Mesenchymal stem cell (in vitro differentiated cells and primary cell): ENCODE data around the gene RAB6B. TPM values are rescaled to one million over a fixed set of nuclear protein-coding genes. Genes with fewer than 3 reads are reported as not detected.

Experiments used
- DNase-seq: peaks from one replicate; pipeline ENCODE4 v3.0.0-alpha.2; 2013
- H2AFZ ChIP-seq: one replicate; pipeline ENCODE4 v1.6.1; 2013; ENCODE audit warnings: low read depth, mild to moderate bottlenecking, control low read depth, inconsistent platforms, low read length, moderate library complexity
- H2AK5ac ChIP-seq: 2 replicates; pipeline ENCODE4 v1.6.1; 2013; ENCODE audit warnings: low read length, moderate library complexity, mild to moderate bottlenecking, inconsistent platforms; ENCODE audit not compliant: severe bottlenecking
- H2BK120ac ChIP-seq: one replicate; pipeline ENCODE4 v1.6.1; 2013; ENCODE audit warnings: low read depth, mild to moderate bottlenecking, inconsistent platforms, low read length, moderate library complexity
- H2BK12ac ChIP-seq, 2 experiments: one replicate each; pipeline ENCODE4 v1.6.1; 2013; ENCODE audit warnings: inconsistent platforms in 2 of 2, low read length in 2 of 2, mild to moderate bottlenecking in 2 of 2, moderate library complexity in 2 of 2, control low read depth in 1 of 2
- H2BK15ac ChIP-seq: one replicate; pipeline ENCODE4 v1.6.1; 2013; ENCODE audit warnings: mild to moderate bottlenecking, low read depth, inconsistent platforms; ENCODE audit not compliant: poor library complexity, severe bottlenecking
- H2BK5ac ChIP-seq: 2 replicates; pipeline ENCODE4 v1.6.1; 2013; ENCODE audit warnings: low read depth, mild to moderate bottlenecking, low read length, control low read depth, inconsistent platforms; ENCODE audit not compliant: poor library complexity, severe bottlenecking
- H3K14ac ChIP-seq, 2 experiments: one replicate each; pipeline ENCODE4 v1.6.1; 2013; ENCODE audit warnings: inconsistent platforms in 2 of 2, low read length in 2 of 2, control low read depth in 1 of 2, mild to moderate bottlenecking in 1 of 2, moderate library complexity in 1 of 2
- H3K18ac ChIP-seq, 2 experiments: one replicate each; pipeline ENCODE4 v1.6.1; 2013; ENCODE audit warnings: inconsistent platforms in 2 of 2, low read length in 2 of 2, control low read depth in 1 of 2, low read depth in 1 of 2, mild to moderate bottlenecking in 1 of 2
- H3K23ac ChIP-seq, 2 experiments: one replicate each; pipeline ENCODE4 v1.6.1; 2013; ENCODE audit warnings: inconsistent platforms in 2 of 2, low read length in 2 of 2, mild to moderate bottlenecking in 2 of 2, moderate library complexity in 2 of 2, control low read depth in 1 of 2
- H3K27ac ChIP-seq: 2 replicates; pipeline ENCODE4 v1.5.1; 2013; ENCODE audit warnings: mild to moderate bottlenecking, moderate library complexity, low read length, control low read depth, inconsistent platforms; ENCODE audit not compliant: poor library complexity, severe bottlenecking
- H3K27me3 ChIP-seq, 2 experiments: 2 replicates each; pipeline versions ENCODE4 v1.6.1 to v1.7.0; 2013; ENCODE audit warnings: low read length in 2 of 2, mild to moderate bottlenecking in 2 of 2, moderate library complexity in 2 of 2, control low read depth in 1 of 2, inconsistent platforms in 1 of 2; ENCODE audit not compliant: control insufficient read depth in 1 of 2, insufficient read depth in 1 of 2
- H3K36me3 ChIP-seq, 2 experiments: 2 replicates each; pipeline versions ENCODE4 v1.6.1 to v1.7.0; 2013; ENCODE audit warnings: low read length in 2 of 2, control low read depth in 1 of 2, inconsistent platforms in 1 of 2, low read depth in 1 of 2, mild to moderate bottlenecking in 1 of 2; ENCODE audit not compliant: insufficient read depth in 2 of 2, control insufficient read depth in 1 of 2
- H3K4ac ChIP-seq, 2 experiments: one replicate each; pipeline ENCODE4 v1.6.1; 2013; ENCODE audit warnings: inconsistent platforms in 2 of 2, low read length in 2 of 2, mild to moderate bottlenecking in 2 of 2, moderate library complexity in 2 of 2, control low read depth in 1 of 2, low read depth in 1 of 2
- H3K4me1 ChIP-seq: 2 replicates; pipeline ENCODE4 v1.6.1; 2013; ENCODE audit warnings: low read depth, low read length, control low read depth; ENCODE audit not compliant: control insufficient read depth, insufficient read depth
- H3K4me2 ChIP-seq: 2 replicates; pipeline ENCODE4 v1.6.1; 2013; ENCODE audit warnings: low read length, mild to moderate bottlenecking, inconsistent platforms; ENCODE audit not compliant: poor library complexity, severe bottlenecking
- H3K4me3 ChIP-seq, 2 experiments: 2 replicates each; pipeline versions ENCODE4 v1.5.1 to v1.7.0; 2013; ENCODE audit warnings: low read length in 2 of 2, mild to moderate bottlenecking in 2 of 2, control low read depth in 1 of 2, low read depth in 1 of 2; ENCODE audit not compliant: insufficient read depth in 1 of 2
- H3K79me1 ChIP-seq: replicated peaks from 2 replicates; pipeline ENCODE4 v1.6.1; 2013; ENCODE audit warnings: mild to moderate bottlenecking, control low read depth, low read length, inconsistent platforms; ENCODE audit not compliant: poor library complexity, severe bottlenecking
- H3K9ac ChIP-seq: 2 replicates; pipeline ENCODE4 v1.7.0; 2013; ENCODE audit warnings: mild to moderate bottlenecking, low read length, moderate library complexity
- H3K9me3 ChIP-seq: 2 replicates; pipeline ENCODE4 v1.7.0; 2013; ENCODE audit warnings: mild to moderate bottlenecking, low read length; ENCODE audit not compliant: control insufficient read depth
- H4K8ac ChIP-seq: one replicate; pipeline ENCODE4 v1.6.1; 2013; ENCODE audit warnings: inconsistent platforms, mild to moderate bottlenecking, low read length, moderate library complexity
- H4K91ac ChIP-seq: one replicate; pipeline ENCODE4 v1.6.1; 2013; ENCODE audit warnings: mild to moderate bottlenecking, low read length, inconsistent platforms
- WGBS: methylation state at CpG from one replicate; pipeline ENCODE4 v1.1.7; 2013; ENCODE audit warnings: mixed read lengths; 5-methylcytosine and 5-hydroxymethylcytosine counted together
- polyA plus RNA-seq, 2 experiments: library from polyadenylated mRNA; stranded (reverse); fragments of 200-250 nt; gene quantifications; one replicate each; pipeline ENCODE4 v1.2.3, GENCODE V29; 2013

Gene RAB6B
- 1.3 TPM for polyA plus RNA-seq (2013, experiment 1 of 2)
- polyA plus RNA-seq (2013, experiment 2 of 2): 1.3 TPM

- WGBS: 1% methylated on average over 44 of the region's 80 CpGs
These were observed at the start of gene RAB6B for GRCh38 chr3:133895208-133896001. TSS of gene RAB6B (minus strand) at chr3:133895882. CDS start at chr3:133895466, 416 bp downstream.

GRCh38 chr3:133944641-133945380 lies 49.1 kb upstream of the RAB6B start:
- Histone ChIP-seq H2BK5ac (no peak overlapping the region), H3K4me1 (peaks cover 13% of the 10 kb centered on the region), H3K4me3 (no peak overlapping the region), H2AFZ (no peak overlapping the region), H3K23ac (no peak overlapping the region), H4K8ac (no peak overlapping the region), H4K91ac (no peak overlapping the region), H3K18ac (peak overlapping the region in 1 of 2 experiments; percentile 37), H3K27me3 (peaks cover 0 to 25% of the 10 kb centered on the region in 2 experiments), H3K4ac (peak overlapping the region in 1 of 2 experiments; percentile 46), H3K9ac (no peak overlapping the region), H3K79me1 (no peaks in the 10 kb centered on the region), H3K9me3 (no peaks in the 10 kb centered on the region), H2BK12ac (no peak overlapping the region), H3K4me2 (no peak overlapping the region), H3K14ac (no peak overlapping the region), H2AK5ac (no peak overlapping the region), H3K27ac (no peak overlapping the region), H2BK15ac (no peak overlapping the region), H3K36me3 (no peaks in the 10 kb centered on the region), H2BK120ac (no peak overlapping the region)
- peak; percentile 47 for DNase-seq
- 84% methylated on average over 11 of the region's 13 CpGs for WGBS

More at GRCh38 chr3:133895208-133896001, at the start of gene RAB6B:
- Histone ChIP-seq H3K4ac (no peak within 1 kb of the TSS), H2AK5ac (no peak within 1 kb of the TSS), H3K27me3 (peaks cover 42 to 57% of the 10 kb centered on the region in 2 experiments), H3K9me3 (no peaks in the 10 kb centered on the region), H2BK12ac (no peak within 1 kb of the TSS), H2BK120ac (no peak within 1 kb of the TSS), H3K18ac (peak within 1 kb of the TSS in 1 of 2 experiments; percentile 77), H2BK15ac (no peak within 1 kb of the TSS), H2AFZ (peak within 1 kb of the TSS; percentile 83), H4K8ac (no peak within 1 kb of the TSS), H3K9ac (peak within 1 kb of the TSS; percentile 78), H3K4me1 (peaks cover 20% of the 10 kb centered on the region), H3K14ac (peak within 1 kb of the TSS in 1 of 2 experiments; percentile 80), H3K4me3 (peak within 1 kb of the TSS; percentile 82 to 85), H4K91ac (no peak within 1 kb of the TSS), H3K36me3 (no peaks in the 10 kb centered on the region), H3K27ac (no peak within 1 kb of the TSS), H3K79me1 (no peaks in the 10 kb centered on the region), H3K4me2 (peak within 1 kb of the TSS; percentile 99), H2BK5ac (no peak within 1 kb of the TSS), H3K23ac (peak within 1 kb of the TSS in 1 of 2 experiments; percentile 42)
- DNase-seq: peak; percentile 42

- H3K4me3 ChIP-seq: peak overlapping the region in 1 of 2 experiments; percentile 43
- no peak overlapping the region for H2AFZ ChIP-seq
- H3K79me1 ChIP-seq: no peaks in the 10 kb centered on the region
- H3K4me2 ChIP-seq: no peak overlapping the region
- H3K4ac ChIP-seq: peak overlapping the region in 1 of 2 experiments; percentile 46
- peak overlapping the region in 1 of 2 experiments; percentile 16 for H3K18ac ChIP-seq
- H3K4me1 ChIP-seq: peaks cover 13% of the 10 kb centered on the region
- H2BK5ac ChIP-seq: no peak overlapping the region
- peaks cover 0 to 31% of the 10 kb centered on the region in 2 experiments for H3K27me3 ChIP-seq
- no peak overlapping the region for H3K14ac ChIP-seq
- H4K91ac ChIP-seq: no peak overlapping the region
- H4K8ac ChIP-seq: no peak overlapping the region
- H3K9ac ChIP-seq: no peak overlapping the region
- H3K9me3 ChIP-seq: no peaks in the 10 kb centered on the region
- peak; percentile 81 for DNase-seq
- H2BK12ac ChIP-seq: no peak overlapping the region
- H3K27ac ChIP-seq: no peak overlapping the region
- WGBS: 0% methylated on average over 1 of the region's 2 CpGs
- H2BK120ac ChIP-seq: no peak overlapping the region
- no peak overlapping the region for H2BK15ac ChIP-seq
- no peak overlapping the region for H3K23ac ChIP-seq
- no peaks in the 10 kb centered on the region for H3K36me3 ChIP-seq
- no peak overlapping the region for H2AK5ac ChIP-seq
These were observed 48.5 kb upstream of the RAB6B start for GRCh38 chr3:133944181-133944580.
